HepG2 (cell line): ENCODE results near the gene COG8. TPM values are rescaled to one million over a fixed set of nuclear protein-coding genes. Genes with fewer than 3 reads are reported as not detected.

Source experiments
- ATAD3A ChIP-seq: sonication (generic); formaldehyde crosslinking; IDR thresholded peaks from 2 replicates; pipeline ENCODE4 v1.4.0; 2020; ENCODE audit warnings: missing genetic modification reagents
- ATM ChIP-seq: fragments of 450-650 bp; IDR thresholded peaks from 2 replicates; pipeline ENCODE4 v1.7.1; 2017; ENCODE audit warnings: mild to moderate bottlenecking, borderline replicate concordance
- FOXP1 ChIP-seq, 2 experiments: fragments of 450-650 bp in 1 of 2; IDR thresholded peaks; 2 replicates each; pipeline ENCODE4 v1.6.1; 2017 to 2018; ENCODE audit warnings: antibody characterized with exemption in 1 of 2
- GTF3A ChIP-seq: sonication (generic); formaldehyde crosslinking; conservative IDR thresholded peaks from 2 replicates; pipeline ENCODE4 v1.4.0; 2020; ENCODE audit warnings: mild to moderate bottlenecking, missing genetic modification reagents
- HNRNPK ChIP-seq: fragments of 200-400 bp; formaldehyde crosslinking; IDR thresholded peaks from 2 replicates; pipeline ENCODE4 v1.6.1; 2018; ENCODE audit warnings: low read length, low read depth, moderate library complexity, mild to moderate bottlenecking; ENCODE audit not compliant: poor library complexity, severe bottlenecking
- MTA3 ChIP-seq: sonication (generic); formaldehyde crosslinking; IDR thresholded peaks from 2 replicates; pipeline ENCODE4 v1.4.0; 2020; ENCODE audit warnings: missing genetic modification reagents
- NAIF1 ChIP-seq: sonication (generic); formaldehyde crosslinking; IDR thresholded peaks from 2 replicates; pipeline ENCODE4 v1.5.0; 2020; ENCODE audit warnings: mild to moderate bottlenecking, missing genetic modification reagents, borderline replicate concordance
- RERE ChIP-seq: IDR thresholded peaks from 2 replicates; pipeline ENCODE4 v1.6.1; 2016; ENCODE audit warnings: low read depth, missing genetic modification reagents, missing compliant biosample characterization
- SNAPC2 ChIP-seq: sonication (generic); formaldehyde crosslinking; IDR thresholded peaks from 2 replicates; pipeline ENCODE4 v1.8.1; 2022; ENCODE audit warnings: mild to moderate bottlenecking, missing genetic modification reagents
- SNRNP70 ChIP-seq: fragments of 200-400 bp; formaldehyde crosslinking; IDR thresholded peaks from 2 replicates; pipeline ENCODE4 v1.6.1; 2017; ENCODE audit warnings: mild to moderate bottlenecking, low read depth, low read length, moderate library complexity
- TEAD2 ChIP-seq: sonication (generic); formaldehyde crosslinking; IDR thresholded peaks from 2 replicates; pipeline ENCODE4 v1.9.0; 2021; ENCODE audit warnings: missing genetic modification reagents
- TP53 ChIP-seq: sonication (generic); formaldehyde crosslinking; conservative IDR thresholded peaks from 2 replicates; pipeline ENCODE4 v1.4.0; 2020; ENCODE audit warnings: missing genetic modification reagents
- ZFP36L2 ChIP-seq: sonication (generic); formaldehyde crosslinking; IDR thresholded peaks from 2 replicates; pipeline ENCODE4 v1.4.0; 2020; ENCODE audit warnings: missing genetic modification reagents
- ZNF280B ChIP-seq: sonication (generic); formaldehyde crosslinking; IDR thresholded peaks from 2 replicates; pipeline ENCODE4 v1.5.0; 2020; ENCODE audit warnings: missing genetic modification reagents, mild to moderate bottlenecking, borderline replicate concordance
- ZNF468 ChIP-seq: sonication (generic); formaldehyde crosslinking; IDR thresholded peaks from 2 replicates; pipeline ENCODE4 v1.8.0; 2022; ENCODE audit warnings: mild to moderate bottlenecking, moderate library complexity, missing genetic modification reagents
- ZNF570 ChIP-seq: sonication (generic); formaldehyde crosslinking; IDR thresholded peaks from 2 replicates; pipeline ENCODE4 v1.4.0; 2020; ENCODE audit warnings: mild to moderate bottlenecking, missing genetic modification reagents, borderline replicate concordance
- ZNF709 ChIP-seq: sonication (generic); formaldehyde crosslinking; IDR thresholded peaks from 2 replicates; pipeline ENCODE4 v1.5.0; 2020; ENCODE audit warnings: mild to moderate bottlenecking, missing genetic modification reagents
- polyA plus RNA-seq, 8 experiments: library from polyadenylated mRNA; depleted of rRNA in 3 of 8; stranded (reverse) in 7 of 8; unstranded in 1 of 8; fragments of >200 nt; fragmentation: Illumina TruSeq in 4 of 8; extraction: Trizol in 4 of 8; gene quantifications; 2 replicates each; pipeline versions ENCODE4 v1.2.1 to v1.2.3, GENCODE V29; 2011 to 2016; ENCODE audit warnings: low read depth in 4 of 8, missing spikeins in 1 of 8, mixed read lengths in 1 of 8; ENCODE audit not compliant: insufficient read depth in 1 of 8
- total RNA-seq, 5 experiments: library from RNA; depleted of rRNA; stranded (reverse); fragments of >200 nt; fragmentation: Illumina TruSeq; extraction: Trizol; gene quantifications; 2 replicates each; pipeline ENCODE4 v1.2.3, GENCODE V29; 2016; ENCODE audit warnings: low read depth in 1 of 5
- TF ChIP-seq, protein P1 (sequence below): sonication (generic); formaldehyde crosslinking; IDR thresholded peaks from 2 replicates; pipeline ENCODE4 v1.5.1; 2020; ENCODE audit warnings: missing genetic modification reagents, mild to moderate bottlenecking, borderline replicate concordance
- TF ChIP-seq, protein P2 (sequence below): sonication (generic); formaldehyde crosslinking; IDR thresholded peaks from 2 replicates; pipeline ENCODE4 v1.9.0; 2021; ENCODE audit warnings: missing genetic modification reagents, mild to moderate bottlenecking, borderline replicate concordance

The COG8 gene
- total and polyA plus RNA-seq, 2 of the 13 experiments (the other 11 are each of a cell fraction or from before 2014, with no cell fraction given), result 45.5 to 52.1 TPM

GRCh38 chr16:69311533-69312387 lies 27.6 kb downstream of the COG8 start (continued):
- no peak for TF ChIP-seq RERE
- TF ChIP-seq SNRNP70, result no peak
- peak; percentile 86 for TF ChIP-seq ZNF280B
- no peak for TF ChIP-seq ZNF570
- no peak for TF ChIP-seq TP53 (CRISPR knock-in tag)
- no peak for TF ChIP-seq GTF3A (CRISPR knock-in tag)
- TF ChIP-seq TEAD2 (CRISPR knock-in tag), result 0 out of 2 replicates have a peak, but pooled peaks have one; percentile 17
- TF ChIP-seq ATAD3A (CRISPR knock-in tag), result no peak
- TF ChIP-seq, protein P1, sequence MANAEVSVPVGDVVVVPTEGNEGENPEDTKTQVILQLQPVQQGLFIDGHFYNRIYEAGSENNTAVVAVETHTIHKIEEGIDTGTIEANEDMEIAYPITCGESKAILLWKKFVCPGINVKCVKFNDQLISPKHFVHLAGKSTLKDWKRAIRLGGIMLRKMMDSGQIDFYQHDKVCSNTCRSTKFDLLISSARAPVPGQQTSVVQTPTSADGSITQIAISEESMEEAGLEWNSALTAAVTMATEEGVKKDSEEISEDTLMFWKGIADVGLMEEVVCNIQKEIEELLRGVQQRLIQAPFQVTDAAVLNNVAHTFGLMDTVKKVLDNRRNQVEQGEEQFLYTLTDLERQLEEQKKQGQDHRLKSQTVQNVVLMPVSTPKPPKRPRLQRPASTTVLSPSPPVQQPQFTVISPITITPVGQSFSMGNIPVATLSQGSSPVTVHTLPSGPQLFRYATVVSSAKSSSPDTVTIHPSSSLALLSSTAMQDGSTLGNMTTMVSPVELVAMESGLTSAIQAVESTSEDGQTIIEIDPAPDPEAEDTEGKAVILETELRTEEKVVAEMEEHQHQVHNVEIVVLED, result peak; percentile 12; the same call in 1 of the 2 replicates
- TF ChIP-seq, protein P2, sequence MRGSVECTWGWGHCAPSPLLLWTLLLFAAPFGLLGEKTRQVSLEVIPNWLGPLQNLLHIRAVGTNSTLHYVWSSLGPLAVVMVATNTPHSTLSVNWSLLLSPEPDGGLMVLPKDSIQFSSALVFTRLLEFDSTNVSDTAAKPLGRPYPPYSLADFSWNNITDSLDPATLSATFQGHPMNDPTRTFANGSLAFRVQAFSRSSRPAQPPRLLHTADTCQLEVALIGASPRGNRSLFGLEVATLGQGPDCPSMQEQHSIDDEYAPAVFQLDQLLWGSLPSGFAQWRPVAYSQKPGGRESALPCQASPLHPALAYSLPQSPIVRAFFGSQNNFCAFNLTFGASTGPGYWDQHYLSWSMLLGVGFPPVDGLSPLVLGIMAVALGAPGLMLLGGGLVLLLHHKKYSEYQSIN (CRISPR knock-in tag), result 0 out of 2 replicates have a peak, but pooled peaks have one; percentile 1
- TF ChIP-seq HNRNPK, result no peak
- no peak; the same call in 1 of the 2 replicates for TF ChIP-seq SNAPC2 (CRISPR knock-in tag)
- no peak for TF ChIP-seq MTA3
- no peak for TF ChIP-seq FOXP1 (IDR thresholded peaks at IDR 0.05)
- TF ChIP-seq FOXP1 (CRISPR knock-in tag; IDR thresholded peaks at IDR 0.05), result no peak
- TF ChIP-seq ZNF468 (CRISPR knock-in tag), result no peak
- no peak for TF ChIP-seq NAIF1 (CRISPR knock-in tag)
- no peak for TF ChIP-seq ZFP36L2 (CRISPR knock-in tag)
- TF ChIP-seq ZNF709 (CRISPR knock-in tag), result no peak; the same call in 1 of the 2 replicates
- no peak for TF ChIP-seq ATM
